GM18858 (cell line): ENCODE measurements around the gene ZFHX3.
A peak's percentile ranks its signal among the peaks of the same experiment; 100 is the strongest.

Experiments
- ATAC-seq: cut with Tn5 transposase; IDR thresholded peaks from one replicate; pipeline ENCODE4 v1.9.1; 2021; ENCODE audit not compliant: unreplicated experiment

Gene ZFHX3

GRCh38 chr16:73057291-73058210 lies 9.6 kb upstream of the ZFHX3 start:
- ATAC-seq: peak; percentile 36

- ATAC-seq: no peak
These were observed 9.0 kb upstream of the ZFHX3 start for GRCh38 chr16:73056921-73057290.

- ATAC-seq: no peak
These were observed 8.5 kb upstream of the ZFHX3 start for GRCh38 chr16:73056448-73056847.

GRCh38 chr16:73054813-73055482 lies 7.0 kb upstream of the ZFHX3 start:
- no peak for ATAC-seq

- no peak for ATAC-seq
These were observed 6.5 kb upstream of the ZFHX3 start for GRCh38 chr16:73054498-73054812.

- no peak for ATAC-seq
These were observed 6.2 kb upstream of the ZFHX3 start for GRCh38 chr16:73054125-73054484.

- ATAC-seq: no peak
These were observed 5.6 kb upstream of the ZFHX3 start for GRCh38 chr16:73053364-73054124.

- no peak for ATAC-seq
These were observed 5.1 kb upstream of the ZFHX3 start for GRCh38 chr16:73053038-73053363.

- ATAC-seq: no peak
These were observed 4.6 kb upstream of the ZFHX3 start for GRCh38 chr16:73052576-73052975.

GRCh38 chr16:73051961-73052360 lies 4.0 kb upstream of the ZFHX3 start:
- ATAC-seq: no peak

- ATAC-seq: no peak
These were observed 3.3 kb upstream of the ZFHX3 start for GRCh38 chr16:73051226-73051625.

- no peak for ATAC-seq
These were observed 2.5 kb upstream of the ZFHX3 start for GRCh38 chr16:73050201-73051099.

GRCh38 chr16:73049511-73049910 lies 1.6 kb upstream of the ZFHX3 start:
- no peak for ATAC-seq

- no peak for ATAC-seq
These were observed 1.2 kb upstream of the ZFHX3 start for GRCh38 chr16:73049091-73049490.

- ATAC-seq: no peak
These were observed 558 bp upstream of the ZFHX3 start for GRCh38 chr16:73048292-73049080.

GRCh38 chr16:73047221-73047535 lies 750 bp downstream of the ZFHX3 start:
- no peak for ATAC-seq

GRCh38 chr16:73046849-73047214 lies 1.1 kb downstream of the ZFHX3 start:
- no peak for ATAC-seq

GRCh38 chr16:73046202-73046848 lies 1.6 kb downstream of the ZFHX3 start:
- ATAC-seq: no peak

- no peak for ATAC-seq
These were observed 4.0 kb downstream of the ZFHX3 start for GRCh38 chr16:73043828-73044467.
